Fibroblast of pulmonary artery (primary cell): Measurements from ENCODE around the gene LRRC4B.
"Not testable (repeated sequence)": the region's sequence is repeated elsewhere in the genome, so short reads cannot be mapped to it uniquely, and the experiment has no call there.

Experiments used
- DNase-seq: peaks from one replicate; pipeline ENCODE4 v3.0.0-alpha.2; 2010; ENCODE audit warnings: low read depth
- H3K4me3 ChIP-seq: replicated peaks from 2 replicates; pipeline ENCODE4 v1.5.1; 2011; ENCODE audit warnings: low read depth, mild to moderate bottlenecking, control low read depth, low read length, moderate library complexity
- TF ChIP-seq, protein P1 (sequence below): IDR thresholded peaks from 2 replicates; pipeline ENCODE4 v1.5.1; 2011; ENCODE audit warnings: mild to moderate bottlenecking, control low read depth, low read length, inconsistent platforms; ENCODE audit errors: missing control alignments

The LRRC4B gene

DNA sequence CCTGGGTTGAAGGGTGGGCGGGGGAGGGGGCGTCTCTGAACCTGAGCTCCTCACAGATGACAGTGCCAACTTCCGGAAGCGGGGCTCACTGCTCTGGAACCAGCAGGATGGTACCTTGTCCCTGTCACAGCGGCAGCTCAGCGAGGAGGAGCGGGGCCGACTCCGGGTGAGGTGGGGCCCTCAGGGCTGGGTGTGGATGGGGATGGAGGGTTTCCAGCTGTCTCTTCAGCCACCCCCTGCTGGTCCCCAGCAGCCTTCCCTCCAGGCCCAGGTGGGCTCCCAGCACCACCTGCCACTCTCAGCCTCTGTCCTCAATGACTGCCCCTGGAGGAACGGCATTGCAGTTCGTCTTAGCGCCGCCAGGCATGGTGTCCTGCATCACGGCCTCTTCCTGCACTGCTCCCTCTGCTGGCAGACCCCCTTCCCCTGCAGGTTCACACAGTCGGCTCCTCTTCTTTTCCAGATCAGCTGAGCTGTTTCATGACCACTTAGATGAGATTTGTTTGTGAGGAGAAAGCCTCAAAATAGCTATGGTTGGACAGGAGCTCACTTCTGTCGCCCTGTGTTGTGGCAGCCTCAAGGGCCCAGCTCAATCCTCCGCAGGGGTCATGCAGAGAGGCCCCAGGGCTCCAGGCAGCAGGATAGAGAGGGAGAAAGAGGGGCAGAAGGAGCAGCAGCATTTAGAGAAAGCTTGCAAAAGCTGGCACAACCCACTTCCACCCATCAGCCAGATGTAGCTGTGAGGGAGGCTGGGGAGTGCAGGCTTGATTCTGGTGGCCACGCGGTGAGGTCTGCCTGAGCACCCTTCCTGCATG, 89.1 kb downstream of the LRRC4B start:
- DNase-seq: peak; percentile 52
- TF ChIP-seq, protein P1, sequence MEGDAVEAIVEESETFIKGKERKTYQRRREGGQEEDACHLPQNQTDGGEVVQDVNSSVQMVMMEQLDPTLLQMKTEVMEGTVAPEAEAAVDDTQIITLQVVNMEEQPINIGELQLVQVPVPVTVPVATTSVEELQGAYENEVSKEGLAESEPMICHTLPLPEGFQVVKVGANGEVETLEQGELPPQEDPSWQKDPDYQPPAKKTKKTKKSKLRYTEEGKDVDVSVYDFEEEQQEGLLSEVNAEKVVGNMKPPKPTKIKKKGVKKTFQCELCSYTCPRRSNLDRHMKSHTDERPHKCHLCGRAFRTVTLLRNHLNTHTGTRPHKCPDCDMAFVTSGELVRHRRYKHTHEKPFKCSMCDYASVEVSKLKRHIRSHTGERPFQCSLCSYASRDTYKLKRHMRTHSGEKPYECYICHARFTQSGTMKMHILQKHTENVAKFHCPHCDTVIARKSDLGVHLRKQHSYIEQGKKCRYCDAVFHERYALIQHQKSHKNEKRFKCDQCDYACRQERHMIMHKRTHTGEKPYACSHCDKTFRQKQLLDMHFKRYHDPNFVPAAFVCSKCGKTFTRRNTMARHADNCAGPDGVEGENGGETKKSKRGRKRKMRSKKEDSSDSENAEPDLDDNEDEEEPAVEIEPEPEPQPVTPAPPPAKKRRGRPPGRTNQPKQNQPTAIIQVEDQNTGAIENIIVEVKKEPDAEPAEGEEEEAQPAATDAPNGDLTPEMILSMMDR: peak; percentile 62
- no peak overlapping the region for H3K4me3 ChIP-seq

DNA sequence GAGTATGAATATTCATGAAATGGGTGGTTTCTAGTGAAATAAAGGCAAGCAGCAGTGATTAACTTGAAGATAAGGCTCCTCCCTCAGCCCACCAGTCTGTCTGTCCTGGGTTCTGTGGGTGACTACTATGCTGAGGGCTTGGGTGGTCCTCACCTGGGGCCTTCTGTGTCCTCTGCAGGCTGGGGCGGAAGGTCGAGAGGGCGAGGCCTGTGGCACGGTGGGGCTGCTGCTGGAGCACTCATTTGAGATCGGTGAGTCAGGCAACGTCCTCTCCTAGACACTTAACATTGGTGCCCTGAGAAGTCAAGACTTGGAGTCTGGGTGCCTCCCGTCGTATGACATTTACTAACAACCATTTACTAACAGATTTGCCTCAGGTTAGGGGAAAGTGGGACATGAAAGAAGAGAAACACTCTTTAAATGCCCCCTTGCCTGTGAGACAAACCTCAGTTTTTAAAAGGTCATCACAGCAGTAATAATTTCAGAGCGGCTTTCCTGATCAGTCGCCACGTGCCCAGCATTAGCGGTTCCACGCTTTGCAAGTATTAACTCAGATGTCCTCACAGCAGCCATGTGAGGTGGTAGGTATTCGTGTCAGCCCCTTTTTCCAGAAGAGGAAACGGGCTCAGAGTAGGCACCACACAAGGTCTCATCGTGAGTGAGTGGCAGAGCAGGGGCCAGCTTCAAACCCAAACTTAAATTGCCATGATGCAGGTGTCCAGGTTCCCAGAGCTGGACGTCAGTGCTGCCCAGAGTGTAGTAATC, 90.3 kb downstream of the LRRC4B start:
- TF ChIP-seq, protein P1: no peak
- no peak overlapping the region for H3K4me3 ChIP-seq
- no peak for DNase-seq

DNA sequence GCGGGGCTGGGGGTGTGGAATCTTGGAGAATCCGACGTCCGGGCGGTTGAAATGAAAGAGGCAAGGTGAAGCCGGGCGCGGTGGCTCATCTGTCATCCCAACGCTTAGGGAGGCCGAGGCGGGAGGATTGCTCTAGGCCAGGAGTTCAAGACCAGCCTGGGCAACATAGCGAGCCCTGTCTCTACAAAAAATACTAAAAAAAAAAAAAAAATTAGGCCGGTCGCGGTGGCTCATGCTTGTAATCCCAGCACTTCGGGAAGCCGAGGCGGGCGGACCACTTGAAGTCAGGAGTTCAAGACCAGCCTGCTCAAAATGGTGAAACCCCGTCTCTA, 91.4 kb downstream of the LRRC4B start:
- DNase-seq: no peak
- peak overlapping the region; percentile 92 for H3K4me3 ChIP-seq
- TF ChIP-seq, protein P1: no peak

DNA sequence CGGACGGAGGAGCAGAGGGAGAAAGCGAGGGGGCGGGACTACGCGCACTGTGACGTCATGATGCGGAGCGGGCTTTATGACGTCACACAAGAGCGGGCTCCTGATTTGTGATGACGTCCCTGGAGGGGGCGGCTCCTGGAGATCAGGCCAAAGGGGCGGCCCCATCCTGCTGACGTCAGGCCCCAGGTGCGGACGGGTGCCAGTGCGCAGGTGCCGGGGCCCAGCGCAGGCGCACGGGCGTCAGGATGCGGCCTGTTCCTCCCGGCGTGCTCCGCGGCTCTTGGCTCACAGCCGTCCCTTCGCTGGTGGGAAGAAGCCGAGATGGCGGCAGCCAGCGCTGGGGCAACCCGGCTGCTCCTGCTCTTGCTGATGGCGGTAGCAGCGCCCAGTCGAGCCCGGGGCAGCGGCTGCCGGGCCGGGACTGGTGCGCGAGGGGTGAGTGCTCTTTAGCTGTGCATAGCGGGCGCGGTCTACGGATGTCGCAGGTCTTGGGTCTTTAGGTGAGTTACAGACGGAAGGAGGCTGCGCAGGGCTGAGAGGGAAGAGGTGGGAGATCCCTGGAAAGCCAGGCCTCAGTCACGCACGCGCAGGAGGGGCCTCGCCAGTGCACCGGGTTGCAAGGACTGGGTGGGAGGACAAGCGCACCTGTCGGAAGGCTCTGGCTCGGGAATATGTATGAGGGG, 91.9 kb downstream of the LRRC4B start, which contains the start of the genes EMC10 and GARIN5A:
Gene EMC10, plus strand, starts transcription at position 284 of the 683 bp plus-strand sequence. Its CDS starts 38 bp downstream, at position 322.
Gene GARIN5A, minus strand, starts transcription at position 625 of the 683 bp plus-strand sequence. Its CDS starts 460 bp downstream, at position 165.
- TF ChIP-seq, protein P1: no peak
- peak; percentile 96 for DNase-seq

DNA sequence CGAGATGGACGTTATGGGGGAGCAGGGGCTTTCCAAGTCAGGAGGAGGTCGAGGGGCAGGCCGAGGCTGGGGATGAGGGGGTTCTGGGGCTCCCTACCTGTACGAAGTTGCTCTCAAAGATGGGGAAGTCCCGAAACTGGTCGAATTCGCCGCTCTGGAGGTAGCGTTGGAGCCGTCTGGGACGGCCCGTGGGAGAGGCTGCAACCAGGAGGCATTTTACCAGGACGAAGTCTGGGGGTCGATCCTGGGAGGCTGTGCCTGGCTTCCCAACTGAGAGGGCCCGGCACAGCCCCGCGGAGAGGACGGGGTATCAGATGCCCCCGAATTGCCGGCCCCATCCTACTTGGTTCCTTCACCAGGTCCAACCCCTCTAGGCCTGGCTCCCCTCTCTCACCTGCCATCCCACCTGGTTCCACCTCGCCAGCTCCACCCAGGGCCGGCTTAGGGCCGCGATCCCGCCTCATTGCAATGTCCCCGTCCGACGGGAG, 92.5 kb downstream of the LRRC4B start:
- TF ChIP-seq, protein P1: no peak
- peak overlapping the region; percentile 10 for H3K4me3 ChIP-seq
- no peak for DNase-seq

More for the DNA sequence above, 91.9 kb downstream of the LRRC4B start, which contains the start of the genes EMC10 and GARIN5A:
- H3K4me3 ChIP-seq: peak within 1 kb of the TSS; percentile 92

DNA sequence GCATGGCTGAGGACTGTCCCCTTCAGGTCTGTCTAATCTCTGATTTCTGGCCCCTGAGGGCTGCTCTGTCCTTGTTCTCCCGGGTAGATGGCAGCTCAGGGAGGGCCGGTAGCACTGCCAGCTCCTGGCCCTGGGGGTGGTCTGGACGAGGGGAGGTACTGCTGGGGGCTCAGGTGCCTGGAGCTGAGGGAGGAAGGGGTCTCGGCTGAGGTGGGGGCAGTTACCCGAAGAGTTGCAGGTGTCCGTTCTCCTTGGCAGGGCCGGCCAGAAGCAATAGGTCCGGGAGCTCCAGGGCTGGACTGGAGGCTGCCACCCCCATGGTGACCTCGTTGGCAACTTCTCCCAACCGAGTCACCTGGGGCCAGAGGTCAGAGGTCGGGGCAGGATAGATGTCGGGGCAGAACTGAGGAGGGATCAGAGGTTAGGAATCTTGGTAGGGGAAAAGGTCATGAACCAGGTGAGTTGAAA, 93.1 kb downstream of the LRRC4B start:
- no peak for DNase-seq

DNA sequence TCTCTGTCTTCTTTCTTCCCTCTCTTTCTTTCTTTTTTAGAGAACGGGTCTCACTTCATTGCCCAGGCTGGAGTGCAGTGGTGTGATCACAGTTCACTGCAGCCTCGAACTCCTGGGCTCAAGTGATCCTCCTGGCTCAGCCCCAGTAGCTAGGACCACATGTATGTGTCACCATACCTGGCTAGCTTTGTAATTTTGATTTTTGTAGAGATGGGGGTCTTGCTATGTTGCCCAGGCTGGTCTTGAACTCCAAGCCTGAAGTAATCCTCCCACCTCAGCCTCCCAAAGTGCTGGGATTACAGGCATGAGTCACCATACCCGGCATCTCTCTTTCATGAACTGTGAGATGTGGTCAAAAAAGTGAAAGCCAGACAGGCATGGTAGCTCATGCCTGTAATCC, 94.9 kb downstream of the LRRC4B start:
- not testable (repeated sequence) for DNase-seq, H3K4me3 ChIP-seq

More for the DNA sequence above, 93.1 kb downstream of the LRRC4B start:
- H3K4me3 ChIP-seq: no peak overlapping the region
- TF ChIP-seq, protein P1: no peak
